Mammary epithelial cell (primary cell): ENCODE measurements around the gene PCNX2.

Source experiments
- EZH2 ChIP-seq: IDR thresholded peaks from 2 replicates; pipeline ENCODE4 v1.6.1; 2012; ENCODE audit warnings: low read length, inconsistent platforms, borderline replicate concordance
- TF ChIP-seq, protein P1 (sequence below), 2 donors: IDR thresholded peaks in 1 of 2; conservative IDR thresholded peaks in 1 of 2; 2 replicates each; pipeline ENCODE4 v1.5.1; 2011 to 2012; ENCODE audit warnings: inconsistent platforms in 2 of 2, low read length in 2 of 2, mild to moderate bottlenecking in 2 of 2, control low read depth in 1 of 2, low read depth in 1 of 2; ENCODE audit not compliant: insufficient read depth in 1 of 2; ENCODE audit errors: extremely low read depth in 1 of 2

DNA sequence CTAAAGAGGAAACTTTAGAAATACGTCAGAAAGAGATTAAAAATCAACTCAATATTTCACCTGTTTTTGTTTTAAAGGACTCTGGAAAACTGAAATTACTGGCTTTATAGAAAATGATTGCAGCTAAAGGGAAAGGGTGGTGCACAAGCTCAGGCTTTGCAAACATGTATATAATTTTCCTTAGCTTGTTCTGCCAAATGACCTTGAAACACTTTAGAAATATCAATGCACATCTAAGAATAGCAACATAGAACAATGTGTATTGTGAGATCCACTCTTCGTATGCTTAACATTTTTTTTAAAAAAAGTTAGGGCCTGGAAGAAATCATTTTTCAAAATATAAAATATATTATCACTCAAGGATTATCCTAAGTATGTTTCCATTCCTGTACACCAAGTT, 201.3 kb downstream of the PCNX2 start:
- TF ChIP-seq, protein P1, sequence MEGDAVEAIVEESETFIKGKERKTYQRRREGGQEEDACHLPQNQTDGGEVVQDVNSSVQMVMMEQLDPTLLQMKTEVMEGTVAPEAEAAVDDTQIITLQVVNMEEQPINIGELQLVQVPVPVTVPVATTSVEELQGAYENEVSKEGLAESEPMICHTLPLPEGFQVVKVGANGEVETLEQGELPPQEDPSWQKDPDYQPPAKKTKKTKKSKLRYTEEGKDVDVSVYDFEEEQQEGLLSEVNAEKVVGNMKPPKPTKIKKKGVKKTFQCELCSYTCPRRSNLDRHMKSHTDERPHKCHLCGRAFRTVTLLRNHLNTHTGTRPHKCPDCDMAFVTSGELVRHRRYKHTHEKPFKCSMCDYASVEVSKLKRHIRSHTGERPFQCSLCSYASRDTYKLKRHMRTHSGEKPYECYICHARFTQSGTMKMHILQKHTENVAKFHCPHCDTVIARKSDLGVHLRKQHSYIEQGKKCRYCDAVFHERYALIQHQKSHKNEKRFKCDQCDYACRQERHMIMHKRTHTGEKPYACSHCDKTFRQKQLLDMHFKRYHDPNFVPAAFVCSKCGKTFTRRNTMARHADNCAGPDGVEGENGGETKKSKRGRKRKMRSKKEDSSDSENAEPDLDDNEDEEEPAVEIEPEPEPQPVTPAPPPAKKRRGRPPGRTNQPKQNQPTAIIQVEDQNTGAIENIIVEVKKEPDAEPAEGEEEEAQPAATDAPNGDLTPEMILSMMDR (conservative IDR thresholded peaks at IDR 0.05 in 1 of 2, IDR thresholded peaks at IDR 0.05 in 1 of 2; ENCODE audit: extremely low read depth in 1 of 2, insufficient read depth in 1 of 2, low read depth in 1 of 2, low read length in 2 of 2) = no peak
- TF ChIP-seq EZH2 = no peak
